NCI-H510A treated with DMSO at 0.1 percent for 48 hours (cell line): ENCODE results near the gene HOXD1.

ENCODE experiments used
- DNase-seq: peaks from one replicate; lab custom pipeline; 2025; lab: John Stamatoyannopoulos, UW

Gene HOXD1

GRCh38 chr2:176152350-176153181 lies 35.9 kb upstream of the HOXD1 start:
- peak; percentile 54 for DNase-seq

GRCh38 chr2:176154576-176155252 lies 33.8 kb upstream of the HOXD1 start:
- DNase-seq: no peak

- DNase-seq: no peak
Measured at GRCh38 chr2:176155356-176156044, 33.0 kb upstream of the HOXD1 start.

- no peak for DNase-seq
Measured at GRCh38 chr2:176156301-176156806, 32.1 kb upstream of the HOXD1 start.

GRCh38 chr2:176156807-176157498 lies 31.5 kb upstream of the HOXD1 start, which contains the start of gene HOXD3:
Gene HOXD3, plus strand, starts transcription at chr2:176157307. Its CDS starts 11,808 bp downstream, at chr2:176169115.
- DNase-seq: peak; percentile 43

GRCh38 chr2:176157499-176158185 lies 30.8 kb upstream of the HOXD1 start:
- peak; percentile 67 for DNase-seq

- DNase-seq: peak; percentile 67
Measured at GRCh38 chr2:176158186-176158591, 30.3 kb upstream of the HOXD1 start.

GRCh38 chr2:176158855-176159662 lies 29.4 kb upstream of the HOXD1 start:
- DNase-seq: no peak

- DNase-seq: no peak
Measured at GRCh38 chr2:176159663-176160250, 28.7 kb upstream of the HOXD1 start.

- no peak for DNase-seq
Measured at GRCh38 chr2:176160251-176160985, 28.1 kb upstream of the HOXD1 start.

- DNase-seq: no peak
Measured at GRCh38 chr2:176160986-176161824, 27.3 kb upstream of the HOXD1 start.

GRCh38 chr2:176161825-176162626 lies 26.4 kb upstream of the HOXD1 start:
- DNase-seq: no peak

- no peak for DNase-seq
Measured at GRCh38 chr2:176162911-176163671, 25.4 kb upstream of the HOXD1 start.

GRCh38 chr2:176163672-176164056 lies 24.8 kb upstream of the HOXD1 start:
- DNase-seq: no peak

- DNase-seq: no peak
Measured at GRCh38 chr2:176164201-176164600, 24.3 kb upstream of the HOXD1 start.

- DNase-seq: no peak
Measured at GRCh38 chr2:176164611-176165369, 23.7 kb upstream of the HOXD1 start.
